Keratinocyte (primary cell): ENCODE data around the gene FOXK2. TPM values are rescaled to one million over a fixed set of nuclear protein-coding genes. Genes with fewer than 3 reads are reported as not detected.
"Not testable (repeated sequence)": the region's sequence is repeated elsewhere in the genome, so short reads cannot be mapped to it uniquely, and the experiment has no call there.

ENCODE experiments used
- DNase-seq: peaks from one replicate; pipeline ENCODE4 v3.0.0-alpha.2; 2011; ENCODE audit warnings: low read depth, missing footprints, low spot score
- FAIRE-seq: peaks from 2 replicates; lab custom pipeline; 2011; peaks lifted over from hg19 to GRCh38; lab: Jason Lieb, UNC
- H2AFZ ChIP-seq: 2 replicates; pipeline ENCODE4 v1.6.0; 2012; ENCODE audit warnings: low read length, control low read depth, inconsistent platforms; ENCODE audit not compliant: control insufficient read depth
- H3K27ac ChIP-seq: 2 replicates; pipeline ENCODE4 v1.5.1; 2011; ENCODE audit warnings: low read length; ENCODE audit not compliant: control insufficient read depth, insufficient read depth
- H3K27me3 ChIP-seq: 3 replicates; pipeline ENCODE4 v1.6.0; 2011; ENCODE audit warnings: low read length; ENCODE audit not compliant: control insufficient read depth, insufficient read depth; ENCODE audit errors: extremely low read depth
- H3K36me3 ChIP-seq, 2 experiments: 2 replicates in 1 of 2; 3 replicates in 1 of 2; pipeline ENCODE4 v1.5.1; 2011; ENCODE audit warnings: low read length in 2 of 2, mild to moderate bottlenecking in 1 of 2; ENCODE audit not compliant: control insufficient read depth in 2 of 2, insufficient read depth in 2 of 2; ENCODE audit errors: extremely low read depth in 1 of 2
- H3K4me1 ChIP-seq: 3 replicates; pipeline ENCODE4 v1.5.1; 2011; ENCODE audit warnings: low read length; ENCODE audit not compliant: control insufficient read depth, insufficient read depth; ENCODE audit errors: extremely low read depth
- H3K4me2 ChIP-seq: 3 replicates; pipeline ENCODE4 v1.6.0; 2011; ENCODE audit warnings: low read depth, low read length; ENCODE audit not compliant: control insufficient read depth, insufficient read depth; ENCODE audit errors: extremely low read depth
- H3K4me3 ChIP-seq, 3 experiments: fragments of 200-600 bp in 1 of 3; sonication (generic) in 1 of 3; 2 replicates in 2 of 3; 3 replicates in 1 of 3; pipeline ENCODE4 v1.5.1; 2011 to 2016; ENCODE audit warnings: low read length in 3 of 3, mild to moderate bottlenecking in 3 of 3, control low read depth in 2 of 3, inconsistent platforms in 1 of 3, low read depth in 1 of 3, mixed read lengths in 1 of 3, mixed run types in 1 of 3, moderate library complexity in 1 of 3; ENCODE audit not compliant: control insufficient read depth in 2 of 3, insufficient read depth in 2 of 3; ENCODE audit errors: extremely low read depth in 1 of 3
- H3K79me2 ChIP-seq: 2 replicates; pipeline ENCODE4 v1.6.0; 2012; ENCODE audit warnings: low read length; ENCODE audit not compliant: control insufficient read depth, insufficient read depth
- H3K9ac ChIP-seq: 3 replicates; pipeline ENCODE4 v1.6.0; 2011; ENCODE audit warnings: low read length; ENCODE audit not compliant: control insufficient read depth, insufficient read depth; ENCODE audit errors: extremely low read depth
- H3K9me1 ChIP-seq: 3 replicates; pipeline ENCODE4 v1.6.0; 2011; ENCODE audit warnings: low read length; ENCODE audit not compliant: control insufficient read depth, insufficient read depth; ENCODE audit errors: extremely low read depth
- H3K9me3 ChIP-seq: 2 replicates; pipeline ENCODE4 v1.5.1; 2012; ENCODE audit warnings: low read depth, low read length; ENCODE audit not compliant: control insufficient read depth
- H4K20me1 ChIP-seq: 3 replicates; pipeline ENCODE4 v1.6.0; 2011; ENCODE audit warnings: low read length; ENCODE audit not compliant: control insufficient read depth, insufficient read depth; ENCODE audit errors: extremely low read depth
- EZH2 ChIP-seq: IDR thresholded peaks from one replicate; pipeline ENCODE4 v1.6.1; 2012; ENCODE audit warnings: inconsistent platforms, mild to moderate bottlenecking, low read length, moderate library complexity
- dilution Hi-C: fragments of 300-500 bp; cut with MboI; formaldehyde crosslinking; loops from one replicate; pipeline ENCODE4 v1.7.0; 2020; ENCODE audit warnings: low sequenced_read_pairs; ENCODE audit not compliant: extremely low pct_ligation_motif_present
- polyA plus RNA-seq, 5 experiments: library from polyadenylated mRNA; depleted of rRNA in 3 of 5; stranded (reverse) in 3 of 5; stranded (forward) in 1 of 5; unstranded in 1 of 5; fragments of >200 nt; gene quantifications; 1 replicate in 1 of 5; 2 replicates in 3 of 5; 3 replicates in 1 of 5; pipeline versions ENCODE4 v1.2.1 to v1.2.3, GENCODE V29; 2011 to 2012; ENCODE audit warnings: missing spikeins in 2 of 5, low read depth in 1 of 5, low replicate concordance in 1 of 5
- TF ChIP-seq, protein P1 (sequence below), 3 experiments: IDR thresholded peaks in 1 of 3; conservative IDR thresholded peaks in 1 of 3; optimal IDR thresholded peaks in 1 of 3; 2 replicates in 2 of 3; 3 replicates in 1 of 3; pipeline versions ENCODE3 to v1.5.1; 2011; ENCODE audit warnings: low read length in 3 of 3, mild to moderate bottlenecking in 3 of 3, moderate library complexity in 2 of 3, control low read depth in 1 of 3, inconsistent platforms in 1 of 3; ENCODE audit not compliant: insufficient read depth in 2 of 3; ENCODE audit errors: extremely low read depth in 1 of 3

Gene FOXK2
- polyA plus RNA-seq, 1 donor (not counting 4 experiments of a cell fraction or from before 2014, with no cell fraction given) = 43.9 TPM

GRCh38 chr17:82582709-82583108, 63.2 kb downstream of the FOXK2 start:
- dilution Hi-C loops = no loop called here
- Histone ChIP-seq H2AFZ (no peak overlapping the region), H3K4me1 (no peaks in the 10 kb centered on the region), H4K20me1 (no peaks in the 10 kb centered on the region), H3K9ac (no peak overlapping the region), H3K27me3 (no peaks in the 10 kb centered on the region), H3K36me3 (peaks cover 26 to 38% of the 10 kb centered on the region in 2 experiments), H3K4me2 (no peak overlapping the region), H3K79me2 (peaks cover 18% of the 10 kb centered on the region), H3K27ac (no peak overlapping the region), H3K9me3 (no peaks in the 10 kb centered on the region), H3K9me1 (no peaks in the 10 kb centered on the region), H3K4me3 (no peak overlapping the region)
- FAIRE-seq (no peak), DNase-seq (no peak)
- TF ChIP-seq EZH2 = no peak
- TF ChIP-seq, protein P1, sequence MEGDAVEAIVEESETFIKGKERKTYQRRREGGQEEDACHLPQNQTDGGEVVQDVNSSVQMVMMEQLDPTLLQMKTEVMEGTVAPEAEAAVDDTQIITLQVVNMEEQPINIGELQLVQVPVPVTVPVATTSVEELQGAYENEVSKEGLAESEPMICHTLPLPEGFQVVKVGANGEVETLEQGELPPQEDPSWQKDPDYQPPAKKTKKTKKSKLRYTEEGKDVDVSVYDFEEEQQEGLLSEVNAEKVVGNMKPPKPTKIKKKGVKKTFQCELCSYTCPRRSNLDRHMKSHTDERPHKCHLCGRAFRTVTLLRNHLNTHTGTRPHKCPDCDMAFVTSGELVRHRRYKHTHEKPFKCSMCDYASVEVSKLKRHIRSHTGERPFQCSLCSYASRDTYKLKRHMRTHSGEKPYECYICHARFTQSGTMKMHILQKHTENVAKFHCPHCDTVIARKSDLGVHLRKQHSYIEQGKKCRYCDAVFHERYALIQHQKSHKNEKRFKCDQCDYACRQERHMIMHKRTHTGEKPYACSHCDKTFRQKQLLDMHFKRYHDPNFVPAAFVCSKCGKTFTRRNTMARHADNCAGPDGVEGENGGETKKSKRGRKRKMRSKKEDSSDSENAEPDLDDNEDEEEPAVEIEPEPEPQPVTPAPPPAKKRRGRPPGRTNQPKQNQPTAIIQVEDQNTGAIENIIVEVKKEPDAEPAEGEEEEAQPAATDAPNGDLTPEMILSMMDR (optimal IDR thresholded peaks at IDR 0.05 in 1 of 3, IDR thresholded peaks at IDR 0.05 in 1 of 3, conservative IDR thresholded peaks at IDR 0.05 in 1 of 3; ENCODE audit: extremely low read depth in 1 of 3, insufficient read depth in 2 of 3, low read length in 3 of 3) = no peak

DNA sequence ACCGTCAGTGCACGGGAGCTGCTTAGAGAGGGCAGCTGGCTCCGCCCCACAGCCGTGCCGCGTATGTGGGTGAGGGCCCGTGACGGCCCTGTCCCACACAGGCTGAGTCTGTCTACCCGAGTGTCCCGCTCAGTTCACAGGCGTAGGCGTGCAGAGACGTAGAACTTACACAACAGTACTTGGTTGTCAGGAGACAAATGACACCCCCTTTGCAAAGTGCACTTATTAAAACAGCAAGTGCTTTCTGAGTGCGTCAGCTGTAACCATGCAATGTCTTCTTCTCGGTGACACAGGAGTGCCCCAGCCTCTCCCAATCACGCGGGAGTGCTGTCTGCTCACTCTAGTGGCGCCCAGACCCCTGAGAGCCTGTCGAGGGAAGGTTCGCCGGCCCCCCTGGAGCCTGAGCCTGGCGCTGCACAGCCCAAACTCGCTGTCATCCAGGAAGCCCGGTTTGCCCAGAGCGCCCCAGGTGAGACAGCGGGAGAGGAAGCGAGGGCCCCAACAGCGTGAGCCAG, 64.2 kb downstream of the FOXK2 start:
- Histone ChIP-seq H2AFZ (no peak overlapping the region), H3K4me1 (no peaks in the 10 kb centered on the region), H3K27ac (no peak overlapping the region), H3K36me3 (peaks cover 30 to 40% of the 10 kb centered on the region in 2 experiments), H3K4me3 (no peak overlapping the region), H3K27me3 (no peaks in the 10 kb centered on the region), H3K9me1 (no peaks in the 10 kb centered on the region), H3K79me2 (peaks cover 13% of the 10 kb centered on the region), H3K9ac (no peak overlapping the region), H3K9me3 (no peaks in the 10 kb centered on the region), H4K20me1 (no peaks in the 10 kb centered on the region), H3K4me2 (no peak overlapping the region)
- TF ChIP-seq, protein P1 (optimal IDR thresholded peaks at IDR 0.05 in 1 of 3, IDR thresholded peaks at IDR 0.05 in 1 of 3, conservative IDR thresholded peaks at IDR 0.05 in 1 of 3; ENCODE audit: extremely low read depth in 1 of 3, insufficient read depth in 2 of 3, low read length in 3 of 3) = no peak
- no peak for TF ChIP-seq EZH2
- FAIRE-seq = no peak
- no peak for DNase-seq
- dilution Hi-C loops = no loop called here

DNA sequence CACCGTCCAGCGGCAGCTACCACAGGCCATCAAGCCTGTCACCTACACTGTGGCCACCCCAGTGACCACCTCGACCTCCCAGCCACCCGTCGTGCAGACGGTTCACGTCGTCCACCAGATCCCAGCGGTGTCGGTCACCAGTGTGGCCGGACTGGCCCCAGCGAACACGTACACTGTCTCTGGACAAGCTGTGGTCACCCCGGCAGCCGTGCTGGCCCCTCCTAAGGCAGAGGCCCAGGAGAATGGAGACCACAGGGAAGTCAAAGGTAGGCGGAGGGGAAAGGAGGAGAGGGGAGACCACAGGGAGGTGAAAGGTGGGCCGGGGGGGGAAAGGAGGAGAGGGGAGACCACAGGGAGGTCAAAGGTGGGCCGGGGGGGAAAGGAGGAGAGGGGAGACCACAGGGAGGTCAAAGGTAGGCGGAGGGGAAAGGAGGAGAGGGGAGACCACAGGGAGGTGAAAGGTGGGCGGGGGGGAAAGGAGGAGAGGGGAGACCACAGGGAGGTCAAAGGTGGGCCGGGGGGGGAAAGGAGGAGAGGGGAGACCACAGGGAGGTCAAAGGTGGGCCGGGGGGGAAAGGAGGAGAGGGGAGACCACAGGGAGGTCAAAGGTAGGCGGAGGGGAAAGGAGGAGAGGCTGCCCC, 66.5 kb downstream of the FOXK2 start:
- H3K4me2 ChIP-seq, H3K9ac ChIP-seq, H3K4me3 ChIP-seq, H3K27ac ChIP-seq, H3K27me3 ChIP-seq, H3K9me1 ChIP-seq, H3K79me2 ChIP-seq, H4K20me1 ChIP-seq, H2AFZ ChIP-seq, H3K4me1 ChIP-seq, DNase-seq, H3K9me3 ChIP-seq, dilution Hi-C loops: not testable (repeated sequence)
- peak; percentile 68 for FAIRE-seq
- H3K36me3 ChIP-seq = peaks cover 28 to 47% of the 10 kb centered on the region in 2 experiments
